Natural killer cell (primary cell): ENCODE results near the gene TOPBP1. TPM values are rescaled to one million over a fixed set of nuclear protein-coding genes. Genes with fewer than 3 reads are reported as not detected.

ENCODE experiments used
- ATAC-seq, 3 donors: fragments of 150-1000 bp in 2 of 3; fragments of 200-7000 bp in 1 of 3; cut with Tn5 transposase; 1 replicate in 1 of 3; 2 replicates in 2 of 3; pipeline ENCODE4 v1.10.0; 2021; ENCODE audit warnings: mild to moderate bottlenecking in 2 of 3, moderate library complexity in 2 of 3
- DNase-seq, 2 donors: peaks; one replicate each; pipeline versions ENCODE4 v3.0.0 to v3.0.0-alpha.2; 2013 to 2021; ENCODE audit warnings: mixed read lengths in 1 of 2
- H3K27ac ChIP-seq: one replicate; pipeline ENCODE4 v1.5.1; 2013; ENCODE audit warnings: mild to moderate bottlenecking, low read length
- H3K27me3 ChIP-seq: one replicate; pipeline ENCODE4 v1.6.1; 2013; ENCODE audit warnings: low read length; ENCODE audit not compliant: control insufficient read depth, insufficient read depth
- H3K36me3 ChIP-seq: one replicate; pipeline ENCODE4 v1.6.1; 2013; ENCODE audit warnings: low read length; ENCODE audit not compliant: control insufficient read depth, insufficient read depth
- H3K4me1 ChIP-seq: one replicate; pipeline ENCODE4 v1.6.1; 2013; ENCODE audit warnings: low read length; ENCODE audit not compliant: control insufficient read depth, insufficient read depth
- H3K4me3 ChIP-seq: one replicate; pipeline ENCODE4 v1.5.1; 2013; ENCODE audit warnings: low read length
- H3K9me3 ChIP-seq: one replicate; pipeline ENCODE4 v1.6.1; 2013; ENCODE audit warnings: low read length; ENCODE audit not compliant: control insufficient read depth, insufficient read depth
- H3K27ac Mint-ChIP-seq, 2 donors: one replicate each; pipeline ENCODE4 v1.8.0; 2022; ENCODE audit warnings: mild to moderate bottlenecking in 2 of 2, mixed read lengths in 2 of 2, moderate library complexity in 1 of 2
- H3K27me3 Mint-ChIP-seq, 2 donors: one replicate each; pipeline ENCODE4 v1.8.0; 2022; ENCODE audit warnings: low read depth in 2 of 2, mixed read lengths in 2 of 2
- H3K36me3 Mint-ChIP-seq: one replicate; pipeline ENCODE4 v1.8.0; 2022; ENCODE audit warnings: mixed read lengths
- H3K4me1 Mint-ChIP-seq, 2 donors: one replicate each; pipeline ENCODE4 v1.8.0; 2022; ENCODE audit warnings: mixed read lengths in 2 of 2
- H3K4me3 Mint-ChIP-seq: one replicate; pipeline ENCODE4 v1.8.0; 2022; ENCODE audit warnings: mild to moderate bottlenecking, moderate library complexity, mixed read lengths
- H3K9me3 Mint-ChIP-seq, 2 donors: one replicate each; pipeline ENCODE4 v1.8.0; 2022; ENCODE audit warnings: mixed read lengths in 2 of 2
- CTCF ChIP-seq: fragments of 200-600 bp; IDR thresholded peaks from one replicate; pipeline ENCODE4 v1.8.0; 2022; ENCODE audit warnings: antibody characterized with exemption
- WGBS: methylation state at CpG from one replicate; pipeline ENCODE4 v1.1.7; 2013; ENCODE audit warnings: missing lambda C conversion rate; ENCODE audit not compliant: insufficient coverage; 5-methylcytosine and 5-hydroxymethylcytosine counted together
- intact Hi-C: fragments of 100-400 bp; cut with micrococcal nuclease; formaldehyde crosslinking; loops from one replicate; pipeline ENCODE4 v1.14.2; 2022
- total RNA-seq, 4 donors: library from RNA; stranded (reverse); fragments of 120-200 nt in 1 of 4; gene quantifications; one replicate each; pipeline versions ENCODE4 v1.2.3 to v1.2.4, GENCODE V29; 2013 to 2022

The TOPBP1 gene
- total RNA-seq, 3 donors from 2014 or later (not counting 1 experiment from before 2014, with no cell fraction given): 48.1 to 52.9 (median 50.9) TPM

DNA sequence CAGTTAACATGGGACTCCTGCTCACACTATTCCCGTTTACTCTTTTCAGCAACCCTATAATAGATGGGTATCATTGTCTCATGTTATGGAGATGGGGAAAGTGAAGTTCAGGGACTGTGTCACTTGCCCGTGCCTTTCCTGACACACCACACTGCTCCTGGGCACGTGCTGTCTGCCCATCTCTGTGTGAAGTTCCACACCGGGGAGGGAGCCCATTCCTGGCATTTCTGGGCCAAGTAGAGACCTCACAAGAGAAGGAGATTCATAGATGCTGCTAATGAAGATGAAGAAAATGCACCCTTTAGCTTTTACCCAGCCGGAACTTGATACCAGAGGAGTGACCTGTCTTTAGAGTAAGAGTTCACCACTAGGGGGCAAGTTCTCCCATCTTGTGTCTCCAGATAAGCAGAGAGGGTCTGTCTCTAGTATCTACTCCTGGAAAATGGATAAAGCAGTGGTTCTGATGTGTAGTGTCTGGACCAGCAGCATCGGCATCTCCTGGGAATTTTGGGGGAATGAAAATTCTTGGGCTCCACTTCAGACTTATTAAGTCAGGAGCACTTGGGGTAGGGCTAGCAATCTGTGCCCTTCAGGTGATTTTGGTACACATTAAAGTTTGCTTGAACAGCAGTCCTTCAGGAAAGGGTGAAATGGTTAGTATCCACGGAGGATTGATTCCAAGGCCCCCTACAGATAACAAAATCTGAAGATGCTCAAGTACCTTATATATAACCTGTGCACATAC lies 2.0 kb upstream of the TOPBP1 start:
- H3K9me3 ChIP-seq: no peaks in the 10 kb centered on the region
- H3K27me3 ChIP-seq: no peaks in the 10 kb centered on the region
- Mint-ChIP-seq H3K9me3 (no peaks in the 10 kb centered on the region), H3K4me1 (peaks cover 40 to 43% of the 10 kb centered on the region in 2 donors), H3K27me3 (no peaks in the 10 kb centered on the region), H3K36me3 (no peaks in the 10 kb centered on the region), H3K27ac (peak overlapping the region; percentile 95 to 97), H3K4me3 (peak overlapping the region; percentile 84)
- H3K4me1 ChIP-seq: peaks cover 15% of the 10 kb centered on the region
- H3K4me3 ChIP-seq: no peak overlapping the region
- peak; percentile 69 for TF ChIP-seq CTCF
- ATAC-seq (peak; percentile 54 to 60 (median 58)), DNase-seq (peak in 1 of 2 donors; percentile 76)
- H3K36me3 ChIP-seq: peaks cover 3% of the 10 kb centered on the region
- intact Hi-C loops: loop anchor here (5.0 kb wide), 1 partner anchor 941 kb away; the partner anchor contains the start of gene NPHP3
- H3K27ac ChIP-seq: no peak overlapping the region
- WGBS: 69% methylated on average over 6 of the region's 7 CpGs

GRCh38 chr3:133662278-133662651 lies 524 bp upstream of the TOPBP1 start:
- Mint-ChIP-seq H3K4me1 (peaks cover 40 to 43% of the 10 kb centered on the region in 2 donors), H3K36me3 (no peaks in the 10 kb centered on the region), H3K27ac (peak overlapping the region; percentile 95 to 97), H3K4me3 (peak overlapping the region; percentile 97), H3K9me3 (no peaks in the 10 kb centered on the region), H3K27me3 (no peaks in the 10 kb centered on the region)
- Histone ChIP-seq H3K27me3 (no peaks in the 10 kb centered on the region), H3K9me3 (no peaks in the 10 kb centered on the region), H3K27ac (peak overlapping the region; percentile 74), H3K4me3 (peak overlapping the region; percentile 79), H3K4me1 (peaks cover 15% of the 10 kb centered on the region), H3K36me3 (peaks cover 3% of the 10 kb centered on the region)
- DNase-seq (peak in 1 of 2 donors; percentile 67), ATAC-seq (peak; percentile 35 to 53 (median 47))
- 2% methylated on average over 4 of the region's 7 CpGs for WGBS
- intact Hi-C loops: loop anchor here (1.0 to 5.0 kb wide), 3 partner anchors 89 to 940 kb away; partner anchors contain the start of genes CDV3, NPHP3 and SRPRB
- TF ChIP-seq CTCF: no peak

DNA sequence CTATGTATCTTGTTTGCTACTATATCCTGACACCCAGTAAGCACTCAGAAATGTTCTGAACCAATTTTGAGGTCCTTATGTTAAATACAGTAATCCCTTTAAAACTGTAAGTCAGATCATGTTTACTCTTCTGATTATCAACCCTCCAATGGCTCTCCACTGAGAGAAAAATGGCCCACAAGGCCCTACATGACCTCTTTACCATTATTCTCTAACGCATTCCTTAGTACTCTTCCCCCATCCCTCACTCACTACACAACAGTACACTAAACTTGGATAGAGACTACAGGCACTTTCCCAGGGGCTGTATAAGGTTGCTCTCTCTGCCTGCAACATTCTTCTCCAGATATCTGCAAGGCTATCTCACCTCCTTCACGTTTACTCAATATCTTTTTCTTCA lies 1.9 kb downstream of the TOPBP1 start:
- H3K9me3 ChIP-seq: no peaks in the 10 kb centered on the region
- no peak overlapping the region for H3K4me3 ChIP-seq
- Mint-ChIP-seq H3K4me1 (peaks cover 40 to 43% of the 10 kb centered on the region in 2 donors), H3K9me3 (no peaks in the 10 kb centered on the region), H3K27me3 (no peaks in the 10 kb centered on the region), H3K4me3 (peak overlapping the region; percentile 65), H3K27ac (peak overlapping the region; percentile 9 to 35), H3K36me3 (peaks cover 8% of the 10 kb centered on the region)
- TF ChIP-seq CTCF: no peak
- 96% methylated on average over 2 of the region's 2 CpGs for WGBS
- ATAC-seq (no peak), DNase-seq (no peak)
- H3K27me3 ChIP-seq: no peaks in the 10 kb centered on the region
- H3K36me3 ChIP-seq: peaks cover 19% of the 10 kb centered on the region
- peaks cover 15% of the 10 kb centered on the region for H3K4me1 ChIP-seq
- intact Hi-C loops: loop anchor here (2.0 to 5.0 kb wide), 2 partner anchors 81 to 938 kb away; partner anchors contain the start of gene NPHP3
- no peak overlapping the region for H3K27ac ChIP-seq
